Measurements from ENCODE around the gene NEU3.
"Not testable (repeated sequence)": the region's sequence is repeated elsewhere in the genome, so short reads cannot be mapped to it uniquely, and the experiment has no call there.

DNA sequence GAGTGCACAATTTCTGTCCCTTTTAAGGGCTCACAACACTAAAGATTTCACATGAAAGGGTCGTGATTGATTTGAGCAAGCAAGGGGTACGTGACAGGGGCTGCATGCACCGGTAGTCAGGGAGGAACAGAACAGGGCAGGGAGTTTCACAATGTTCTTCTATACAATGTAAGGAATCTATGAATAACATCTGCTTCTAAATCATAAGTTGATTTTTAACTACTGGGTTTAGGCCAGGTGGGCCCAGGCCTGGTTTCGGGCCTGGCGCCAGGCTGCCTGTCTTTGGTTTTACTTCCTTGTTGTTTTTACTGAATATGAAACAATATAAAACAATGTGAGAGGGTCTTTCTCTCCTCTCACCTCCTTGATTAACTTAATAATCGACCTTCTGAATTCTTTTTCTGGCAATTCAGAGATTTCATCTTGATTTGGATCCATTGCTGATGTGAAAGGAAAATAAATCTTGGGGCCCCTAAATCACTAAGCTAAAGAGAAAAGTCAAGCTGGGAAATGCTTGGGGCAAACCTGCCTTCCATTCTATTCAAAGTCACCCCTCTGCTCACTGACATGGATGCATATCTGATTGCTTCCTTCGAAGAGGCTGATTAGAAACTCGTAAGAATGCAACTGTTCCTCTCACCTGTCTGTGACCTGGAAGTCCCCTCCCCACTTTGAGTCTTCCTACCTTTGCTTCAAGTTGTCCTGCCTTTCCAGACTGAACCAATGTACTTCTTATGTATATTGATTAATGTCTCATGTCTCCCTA, 61.0 kb downstream of the NEU3 start:
- TF ChIP-seq CTCF (IDR thresholded peaks at IDR 0.05); NR1H2 (CRISPR knock-in tag; IDR thresholded peaks at IDR 0.05); CREB1 (CRISPR knock-in tag; IDR thresholded peaks at IDR 0.05); NR3C1 (CRISPR knock-in tag; conservative IDR thresholded peaks at IDR 0.05; ENCODE audit: low read depth): not testable (repeated sequence)
- TF ChIP-seq, protein P1, sequence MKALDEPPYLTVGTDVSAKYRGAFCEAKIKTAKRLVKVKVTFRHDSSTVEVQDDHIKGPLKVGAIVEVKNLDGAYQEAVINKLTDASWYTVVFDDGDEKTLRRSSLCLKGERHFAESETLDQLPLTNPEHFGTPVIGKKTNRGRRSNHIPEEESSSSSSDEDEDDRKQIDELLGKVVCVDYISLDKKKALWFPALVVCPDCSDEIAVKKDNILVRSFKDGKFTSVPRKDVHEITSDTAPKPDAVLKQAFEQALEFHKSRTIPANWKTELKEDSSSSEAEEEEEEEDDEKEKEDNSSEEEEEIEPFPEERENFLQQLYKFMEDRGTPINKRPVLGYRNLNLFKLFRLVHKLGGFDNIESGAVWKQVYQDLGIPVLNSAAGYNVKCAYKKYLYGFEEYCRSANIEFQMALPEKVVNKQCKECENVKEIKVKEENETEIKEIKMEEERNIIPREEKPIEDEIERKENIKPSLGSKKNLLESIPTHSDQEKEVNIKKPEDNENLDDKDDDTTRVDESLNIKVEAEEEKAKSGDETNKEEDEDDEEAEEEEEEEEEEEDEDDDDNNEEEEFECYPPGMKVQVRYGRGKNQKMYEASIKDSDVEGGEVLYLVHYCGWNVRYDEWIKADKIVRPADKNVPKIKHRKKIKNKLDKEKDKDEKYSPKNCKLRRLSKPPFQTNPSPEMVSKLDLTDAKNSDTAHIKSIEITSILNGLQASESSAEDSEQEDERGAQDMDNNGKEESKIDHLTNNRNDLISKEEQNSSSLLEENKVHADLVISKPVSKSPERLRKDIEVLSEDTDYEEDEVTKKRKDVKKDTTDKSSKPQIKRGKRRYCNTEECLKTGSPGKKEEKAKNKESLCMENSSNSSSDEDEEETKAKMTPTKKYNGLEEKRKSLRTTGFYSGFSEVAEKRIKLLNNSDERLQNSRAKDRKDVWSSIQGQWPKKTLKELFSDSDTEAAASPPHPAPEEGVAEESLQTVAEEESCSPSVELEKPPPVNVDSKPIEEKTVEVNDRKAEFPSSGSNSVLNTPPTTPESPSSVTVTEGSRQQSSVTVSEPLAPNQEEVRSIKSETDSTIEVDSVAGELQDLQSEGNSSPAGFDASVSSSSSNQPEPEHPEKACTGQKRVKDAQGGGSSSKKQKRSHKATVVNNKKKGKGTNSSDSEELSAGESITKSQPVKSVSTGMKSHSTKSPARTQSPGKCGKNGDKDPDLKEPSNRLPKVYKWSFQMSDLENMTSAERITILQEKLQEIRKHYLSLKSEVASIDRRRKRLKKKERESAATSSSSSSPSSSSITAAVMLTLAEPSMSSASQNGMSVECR (CRISPR knock-in tag; IDR thresholded peaks at IDR 0.05; ENCODE audit: borderline replicate concordance): not testable (repeated sequence)

Measured in WTC11 (cell line).